Lower leg skin (tissue), 3 donors: ENCODE data around the gene LMOD3.

Source experiments
- CTCF ChIP-seq, 3 donors: fragments of 450-650 bp; IDR thresholded peaks; one replicate each; pipeline ENCODE4 v1.5.1; 2016; ENCODE audit warnings: antibody characterized with exemption in 3 of 3, mild to moderate bottlenecking in 3 of 3, moderate library complexity in 2 of 3
- POLR2A ChIP-seq, 2 donors: fragments of 450-650 bp; IDR thresholded peaks; one replicate each; pipeline ENCODE4 v1.6.1; 2016 to 2017; ENCODE audit warnings: antibody characterized with exemption in 2 of 2, mild to moderate bottlenecking in 1 of 2, moderate library complexity in 1 of 2

GRCh38 chr3:69142797-69143454 is 20.5 kb upstream of the LMOD3 start:
- TF ChIP-seq CTCF (IDR thresholded peaks at IDR 0.05): no peak
- TF ChIP-seq POLR2A (IDR thresholded peaks at IDR 0.05): no peak
